Parathyroid adenoma (tissue), 2 donors: ENCODE data around the gene HSPA6.
A peak's percentile ranks its signal among the peaks of the same experiment; 100 is the strongest.
"Not testable (repeated sequence)": the region's sequence is repeated elsewhere in the genome, so short reads cannot be mapped to it uniquely, and the experiment has no call there.

Experiments used
- H2AFZ ChIP-seq: fragments of 300-600 bp; sonication (generic); one replicate; pipeline ENCODE4 v1.7.0; 2017; ENCODE audit warnings: antibody characterized with exemption, mild to moderate bottlenecking
- H3K27ac ChIP-seq: fragments of 300-600 bp; sonication (generic); one replicate; pipeline ENCODE4 v1.7.0; 2017
- H3K27me3 ChIP-seq: fragments of 300-600 bp; sonication (generic); one replicate; pipeline ENCODE4 v1.7.0; 2017; ENCODE audit warnings: low read length; ENCODE audit not compliant: control insufficient read depth, insufficient read depth
- H3K36me3 ChIP-seq: fragments of 300-600 bp; sonication (generic); one replicate; pipeline ENCODE4 v1.7.0; 2017; ENCODE audit warnings: low read length; ENCODE audit not compliant: control insufficient read depth, insufficient read depth
- H3K4me1 ChIP-seq: fragments of 300-600 bp; sonication (generic); one replicate; pipeline ENCODE4 v1.7.0; 2017; ENCODE audit warnings: control low read depth
- H3K4me2 ChIP-seq: fragments of 300-600 bp; sonication (generic); one replicate; pipeline ENCODE4 v1.7.0; 2017; ENCODE audit warnings: low read length
- H3K4me3 ChIP-seq: fragments of 300-600 bp; sonication (generic); one replicate; pipeline ENCODE4 v1.7.0; 2017; ENCODE audit warnings: low read depth, low read length
- H3K79me2 ChIP-seq: fragments of 300-600 bp; sonication (generic); one replicate; pipeline ENCODE4 v1.7.0; 2017; ENCODE audit warnings: control low read depth
- H3K9ac ChIP-seq: fragments of 300-600 bp; sonication (generic); one replicate; pipeline ENCODE4 v1.7.0; 2017; ENCODE audit warnings: mild to moderate bottlenecking
- H3K9me3 ChIP-seq: fragments of 300-600 bp; sonication (generic); one replicate; pipeline ENCODE4 v1.7.0; 2017; ENCODE audit warnings: low read length; ENCODE audit not compliant: control insufficient read depth
- CTCF ChIP-seq: fragments of 300-600 bp; sonication (generic); IDR thresholded peaks from one replicate; pipeline ENCODE4 v1.7.0; 2017; ENCODE audit warnings: antibody characterized with exemption, mild to moderate bottlenecking
- donor health status: primary hyperparathyroidism.

HSPA6 gene

GRCh38 chr1:161525321-161525720, 981 bp downstream of the HSPA6 start:
- not testable (repeated sequence) for H3K9me3 ChIP-seq, H3K36me3 ChIP-seq, H3K27ac ChIP-seq, H2AFZ ChIP-seq, H3K4me3 ChIP-seq, H3K9ac ChIP-seq, H3K4me2 ChIP-seq, H3K79me2 ChIP-seq, H3K27me3 ChIP-seq, H3K4me1 ChIP-seq

GRCh38 chr1:161525918-161526317, 1.6 kb downstream of the HSPA6 start:
- H3K4me1 ChIP-seq, H3K27ac ChIP-seq, H3K4me2 ChIP-seq, H3K79me2 ChIP-seq, H2AFZ ChIP-seq, H3K4me3 ChIP-seq, H3K9ac ChIP-seq, H3K9me3 ChIP-seq, H3K27me3 ChIP-seq, H3K36me3 ChIP-seq: not testable (repeated sequence)

- not testable (repeated sequence) for H3K27me3 ChIP-seq, H3K36me3 ChIP-seq, H3K4me1 ChIP-seq, H3K9me3 ChIP-seq, H3K9ac ChIP-seq, H2AFZ ChIP-seq, H3K27ac ChIP-seq, H3K4me2 ChIP-seq, H3K79me2 ChIP-seq, H3K4me3 ChIP-seq
Measured at GRCh38 chr1:161528550-161528949, 4.2 kb downstream of the HSPA6 start.

- not testable (repeated sequence) for H2AFZ ChIP-seq, H3K4me3 ChIP-seq, H3K27ac ChIP-seq, H3K4me2 ChIP-seq, H3K4me1 ChIP-seq, H3K27me3 ChIP-seq, H3K36me3 ChIP-seq, H3K9me3 ChIP-seq, H3K9ac ChIP-seq, H3K79me2 ChIP-seq
Measured at GRCh38 chr1:161529463-161530104, 5.2 kb downstream of the HSPA6 start.

GRCh38 chr1:161530158-161530557, 5.8 kb downstream of the HSPA6 start:
- H3K9ac ChIP-seq, H3K36me3 ChIP-seq: not testable (repeated sequence)
- H3K4me3 ChIP-seq: peak overlapping the region; percentile 68

GRCh38 chr1:161530671-161531641, 6.6 kb downstream of the HSPA6 start:
- H3K4me1 ChIP-seq, H3K9me3 ChIP-seq, H3K27me3 ChIP-seq, H3K36me3 ChIP-seq, H3K9ac ChIP-seq, H3K79me2 ChIP-seq: not testable (repeated sequence)
- Histone ChIP-seq H3K27ac (peak overlapping the region; percentile 60), H3K4me2 (peak overlapping the region; percentile 66), H3K4me3 (peak overlapping the region; percentile 68), H2AFZ (peak overlapping the region; percentile 56)

More at GRCh38 chr1:161530158-161530557, 5.8 kb downstream of the HSPA6 start:
- not testable (repeated sequence) for H3K4me2 ChIP-seq, H3K27me3 ChIP-seq, H3K27ac ChIP-seq, H3K79me2 ChIP-seq, H2AFZ ChIP-seq, H3K4me1 ChIP-seq, H3K9me3 ChIP-seq

GRCh38 chr1:161531986-161532643, 7.8 kb downstream of the HSPA6 start:
- H3K4me1 ChIP-seq: no peaks in the 10 kb centered on the region
- no peak overlapping the region for H3K27ac ChIP-seq
- H3K9ac ChIP-seq: no peak overlapping the region
- H2AFZ ChIP-seq: no peak overlapping the region
- H3K79me2 ChIP-seq: no peaks in the 10 kb centered on the region
- no peak for TF ChIP-seq CTCF
- no peaks in the 10 kb centered on the region for H3K36me3 ChIP-seq
- no peaks in the 10 kb centered on the region for H3K9me3 ChIP-seq
- no peaks in the 10 kb centered on the region for H3K27me3 ChIP-seq
- no peak overlapping the region for H3K4me3 ChIP-seq
- no peak overlapping the region for H3K4me2 ChIP-seq

GRCh38 chr1:161532644-161533567, 8.6 kb downstream of the HSPA6 start:
- not testable (repeated sequence) for H3K9ac ChIP-seq, H3K4me3 ChIP-seq

GRCh38 chr1:161537068-161537669, 12.8 kb downstream of the HSPA6 start:
- H3K9me3 ChIP-seq, H3K9ac ChIP-seq, H2AFZ ChIP-seq, H3K4me3 ChIP-seq, H3K4me2 ChIP-seq, H3K27ac ChIP-seq, H3K27me3 ChIP-seq, H3K36me3 ChIP-seq, H3K79me2 ChIP-seq, H3K4me1 ChIP-seq: not testable (repeated sequence)

More at GRCh38 chr1:161532644-161533567, 8.6 kb downstream of the HSPA6 start:
- H3K27ac ChIP-seq, H3K4me1 ChIP-seq, H3K9me3 ChIP-seq, H3K4me2 ChIP-seq, H3K36me3 ChIP-seq, H2AFZ ChIP-seq, H3K27me3 ChIP-seq, H3K79me2 ChIP-seq: not testable (repeated sequence)
